ENCODE measurements around the gene DNAH17. TPM values are rescaled to one million over a fixed set of nuclear protein-coding genes. Genes with fewer than 3 reads are reported as not detected.

Gene DNAH17
- total and polyA plus RNA-seq, 2 of the 8 experiments (the other 6 are each of a cell fraction or from before 2014, with no cell fraction given): 0.14 to 0.67 TPM

DNA sequence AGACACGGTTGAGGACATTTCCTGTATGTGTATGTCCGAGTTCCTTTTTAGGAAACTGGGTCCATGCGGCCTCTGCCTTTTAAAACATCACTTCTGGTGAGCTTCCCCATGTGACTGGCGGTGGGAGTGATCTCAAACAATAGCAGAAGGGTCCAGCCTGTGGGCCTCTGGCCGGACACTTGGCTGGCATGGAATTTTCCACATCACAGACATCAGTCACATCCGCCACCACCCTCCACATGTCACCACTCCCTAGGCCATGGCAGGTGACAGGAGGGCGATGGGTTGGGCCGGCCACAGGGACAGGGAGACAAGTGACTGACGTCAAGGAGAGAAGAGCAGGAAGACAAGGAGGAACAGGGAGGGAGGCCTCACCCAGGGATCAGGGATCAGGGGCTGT lies 83.7 kb downstream of the DNAH17 start (continued):
- no peak for TF ChIP-seq CBX5 (IDR thresholded peaks at IDR 0.05; ENCODE audit: low read depth, low read length)
- TF ChIP-seq NRF1 (IDR thresholded peaks at IDR 0.05; ENCODE audit: low read depth, low read length): no peak
- TF ChIP-seq SRF (IDR thresholded peaks at IDR 0.05; ENCODE audit: low read depth, low read length): no peak
- no peak for TF ChIP-seq TCF12 (IDR thresholded peaks at IDR 0.05; ENCODE audit: low read depth, low read length)
